GM04504 (cell line): ENCODE data around the gene CANT1.

Experiments
- DNase-seq: peaks from one replicate; pipeline ENCODE4 v3.0.0-alpha.2; 2012; ENCODE audit warnings: low read depth

CANT1 gene

GRCh38 chr17:79009397-79010303 is at the start of gene CANT1:
Gene CANT1 (minus strand): TSS chr17:79009764. CDS start chr17:78997622, 12,142 bp downstream.
- peak; percentile 65 for DNase-seq

- DNase-seq: no peak
These were observed 48.3 kb upstream of the CANT1 start for GRCh38 chr17:79057737-79058385.

GRCh38 chr17:79055197-79055596 is 45.6 kb upstream of the CANT1 start:
- DNase-seq: no peak

GRCh38 chr17:79054200-79054960 is 44.8 kb upstream of the CANT1 start:
- no peak for DNase-seq

DNA sequence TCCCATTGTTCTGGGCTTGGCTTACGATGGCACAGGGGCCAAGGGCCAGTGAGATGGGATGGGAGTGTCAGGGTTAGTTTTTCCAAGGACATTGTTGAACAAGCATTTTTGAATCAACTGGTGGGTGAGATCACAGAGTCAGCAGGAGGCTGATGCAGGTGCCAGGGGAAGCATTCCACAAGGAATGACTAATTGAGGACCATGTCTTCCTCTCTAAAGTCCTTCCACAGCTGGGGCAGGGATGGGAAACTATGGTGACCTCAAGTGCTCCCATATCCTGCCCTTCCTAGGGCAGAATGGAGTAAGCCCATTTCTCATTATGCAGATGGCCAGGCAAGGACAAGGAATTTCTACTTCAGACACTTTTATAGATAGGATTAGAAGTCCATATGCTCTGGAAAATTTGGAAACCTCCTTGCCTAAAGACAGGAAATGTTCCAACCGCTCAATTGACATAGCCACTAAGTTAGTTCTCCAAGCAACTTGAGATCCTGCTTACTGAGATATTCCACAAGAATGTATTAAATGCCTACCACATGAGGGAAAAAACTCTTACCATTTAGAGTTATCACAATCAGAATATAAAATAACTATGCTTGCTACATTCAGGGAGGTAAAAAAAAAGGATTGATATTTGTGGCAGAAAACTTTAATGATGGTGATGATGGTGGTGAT is 43.8 kb upstream of the CANT1 start:
- DNase-seq: peak; percentile 89

- no peak for DNase-seq
These were observed 42.6 kb upstream of the CANT1 start for GRCh38 chr17:79052131-79052530.

DNA sequence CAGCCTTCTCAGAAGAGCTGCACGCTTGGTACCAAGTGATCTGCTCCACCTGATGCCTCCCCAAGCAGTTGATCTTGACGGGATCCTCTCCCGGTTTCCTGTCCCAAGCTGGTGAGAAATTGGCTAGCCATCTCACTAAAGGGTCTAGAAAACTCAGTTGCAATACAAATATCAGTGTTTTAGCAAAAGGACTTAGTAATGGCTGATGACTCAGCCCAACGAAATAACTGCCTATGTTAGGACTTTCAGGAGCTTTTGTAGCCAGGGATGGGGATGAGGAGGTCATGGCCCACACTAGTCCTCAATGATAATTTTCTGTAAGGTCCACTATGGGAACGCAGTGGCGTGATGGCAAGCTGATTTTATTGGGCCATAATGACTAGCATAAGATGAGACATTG is 41.7 kb upstream of the CANT1 start:
- DNase-seq: no peak

GRCh38 chr17:79050551-79050950 is 41.0 kb upstream of the CANT1 start:
- DNase-seq: no peak

GRCh38 chr17:79049821-79050220 is 40.3 kb upstream of the CANT1 start:
- no peak for DNase-seq

- DNase-seq: no peak
These were observed 39.5 kb upstream of the CANT1 start for GRCh38 chr17:79048826-79049755.

GRCh38 chr17:79047923-79048825 is 38.6 kb upstream of the CANT1 start:
- DNase-seq: no peak

DNA sequence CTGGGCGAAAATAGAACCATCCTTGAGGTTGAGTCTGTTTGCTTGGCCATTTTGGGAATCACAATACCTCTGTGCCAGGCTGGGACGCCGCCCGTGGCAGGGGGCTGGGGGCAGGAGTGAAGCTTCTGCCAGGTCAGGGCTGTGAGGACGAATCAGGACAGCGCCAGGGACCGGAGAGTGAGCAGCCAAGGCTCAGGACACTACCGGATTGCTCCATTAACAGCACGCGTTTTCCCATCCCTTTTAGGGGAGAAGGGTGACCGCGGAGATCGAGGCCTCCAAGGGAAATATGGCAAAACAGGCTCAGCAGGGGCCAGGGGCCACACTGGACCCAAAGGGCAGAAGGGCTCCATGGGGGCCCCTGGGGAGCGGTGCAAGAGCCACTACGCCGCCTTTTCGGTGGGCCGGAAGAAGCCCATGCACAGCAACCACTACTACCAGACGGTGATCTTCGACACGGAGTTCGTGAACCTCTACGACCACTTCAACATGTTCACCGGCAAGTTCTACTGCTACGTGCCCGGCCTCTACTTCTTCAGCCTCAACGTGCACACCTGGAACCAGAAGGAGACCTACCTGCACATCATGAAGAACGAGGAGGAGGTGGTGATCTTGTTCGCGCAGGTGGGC is 37.8 kb upstream of the CANT1 start:
- DNase-seq: no peak

- DNase-seq: no peak
These were observed 37.3 kb upstream of the CANT1 start for GRCh38 chr17:79046916-79047280.

DNA sequence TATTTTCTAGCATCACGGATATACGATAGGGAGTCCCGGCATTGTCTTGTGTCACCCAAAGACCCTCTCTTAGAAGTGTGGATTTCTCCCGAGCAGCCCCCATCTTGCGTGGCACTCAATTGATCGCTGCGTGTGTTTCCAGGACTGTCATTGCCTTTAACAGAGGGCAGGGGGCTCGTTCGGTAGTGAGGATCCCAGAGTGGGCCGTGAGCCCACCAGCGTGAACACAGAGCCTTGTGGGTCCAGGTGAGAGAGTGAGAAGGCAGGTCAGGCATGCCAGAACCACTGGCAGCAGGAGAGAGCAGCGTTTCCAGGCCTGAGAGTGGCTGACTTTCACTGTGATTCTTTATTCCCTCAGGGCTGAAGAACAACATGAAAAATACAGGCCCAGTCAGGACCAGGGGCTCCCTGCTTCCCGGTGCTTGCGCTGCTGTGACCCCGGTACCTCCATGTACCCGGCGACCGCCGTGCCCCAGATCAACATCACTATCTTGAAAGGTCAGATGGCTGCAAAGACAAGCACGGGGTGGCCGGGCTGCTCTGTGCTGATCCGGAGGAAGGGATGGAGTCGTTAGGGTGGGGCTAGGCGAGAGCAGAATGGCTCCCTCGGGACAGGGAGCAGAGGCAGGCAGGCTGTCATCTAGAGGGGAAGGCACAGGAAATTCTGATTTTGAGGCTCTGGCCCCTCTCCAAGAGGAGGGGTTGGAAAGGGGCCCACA is 36.8 kb upstream of the CANT1 start:
- DNase-seq: no peak

- DNase-seq: no peak
These were observed 36.3 kb upstream of the CANT1 start for GRCh38 chr17:79045842-79046196.

GRCh38 chr17:79045001-79045729 is 35.6 kb upstream of the CANT1 start:
- DNase-seq: no peak

DNA sequence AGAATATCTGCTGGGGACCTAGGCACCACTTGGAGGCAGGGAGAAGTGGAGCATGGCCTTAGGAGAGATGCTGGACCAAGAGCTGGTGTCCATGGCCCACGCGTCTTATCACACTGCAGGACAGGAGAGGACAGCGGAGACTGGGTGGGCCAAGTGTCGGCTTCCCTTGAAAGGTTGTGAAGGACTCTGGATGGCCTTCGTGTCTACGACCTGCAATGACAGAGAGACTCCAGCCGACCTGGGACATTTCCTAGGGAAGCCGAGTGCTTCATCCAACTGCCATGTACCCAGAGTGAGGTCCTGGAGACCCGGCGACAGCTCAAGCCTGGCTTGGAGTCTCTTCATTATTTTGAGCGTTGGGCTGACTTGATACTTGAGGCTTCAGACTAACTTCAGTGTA is 34.9 kb upstream of the CANT1 start:
- no peak for DNase-seq

DNA sequence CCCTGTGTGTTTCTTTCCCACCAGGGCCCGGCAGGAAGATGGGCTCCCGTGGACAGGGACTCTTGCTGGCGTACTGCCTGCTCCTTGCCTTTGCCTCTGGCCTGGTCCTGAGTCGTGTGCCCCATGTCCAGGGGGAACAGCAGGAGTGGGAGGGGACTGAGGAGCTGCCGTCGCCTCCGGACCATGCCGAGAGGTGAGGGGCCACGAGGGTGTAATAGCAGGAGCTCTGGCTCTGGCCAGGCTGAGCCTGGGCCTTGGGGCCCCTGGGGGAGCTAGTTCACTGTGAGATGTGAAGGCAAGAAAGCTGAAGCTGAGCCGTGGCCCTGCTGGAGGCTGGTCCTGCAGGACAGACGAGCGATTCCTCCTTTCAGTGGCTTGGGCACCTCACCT is 34.4 kb upstream of the CANT1 start:
- DNase-seq: no peak
